ENCODE measurements around the gene CYB5R2. TPM values are rescaled to one million over a fixed set of nuclear protein-coding genes. Genes with fewer than 3 reads are reported as not detected.

CYB5R2 gene
- polyA plus RNA-seq, 1 of the 3 experiments (the other 2 are of a cell fraction) = 0.20 TPM

GRCh38 chr11:7635708-7636107 lies 37.6 kb downstream of the CYB5R2 start:
- CTCF ChIA-PET = interaction anchor here (0.7 to 1.1 kb wide), 2 partner anchors 38 to 131 kb away, joined by 3 read pairs; no protein-coding TSS in a partner anchor
- H2AFZ ChIP-seq (ENCODE audit: low read depth) = no peak overlapping the region
- H3F3A ChIP-seq (replicated peaks; ENCODE audit: insufficient read depth) = peaks cover 8% of the 10 kb centered on the region
- TF ChIP-seq JUND (IDR thresholded peaks at IDR 0.05) (no peak), REST (IDR thresholded peaks at IDR 0.05; ENCODE audit: low read depth, low read length) (no peak), RAD21 (IDR thresholded peaks at IDR 0.05; ENCODE audit: low read length) (no peak), FOSL2 (IDR thresholded peaks at IDR 0.05; ENCODE audit: borderline replicate concordance, low read depth) (no peak), RCOR1 (IDR thresholded peaks at IDR 0.05; ENCODE audit: low read length) (no peak), ZBTB33 (IDR thresholded peaks at IDR 0.05; ENCODE audit: borderline replicate concordance, low read depth) (no peak), EZH2phosphoT487 (IDR thresholded peaks at IDR 0.05; ENCODE audit: borderline replicate concordance, low read depth) (no peak), RXRA (IDR thresholded peaks at IDR 0.05; ENCODE audit: borderline replicate concordance, low read depth) (no peak), SIN3A (IDR thresholded peaks at IDR 0.05; ENCODE audit: borderline replicate concordance, low read depth, low read length) (no peak), ELF1 (IDR thresholded peaks at IDR 0.05) (no peak), EP300 (IDR thresholded peaks at IDR 0.05; ENCODE audit: borderline replicate concordance in 1 of 2, low read depth in 1 of 2, low read length in 1 of 2) (no peak)
- H3K4me2 ChIP-seq = no peak overlapping the region
- peaks cover 0 to 2% of the 10 kb centered on the region in 2 experiments for H3K36me3 ChIP-seq (replicated peaks in 1 of 2; ENCODE audit: control insufficient read depth in 1 of 2, insufficient read depth in 2 of 2, low read length in 1 of 2)
- H3K4me1 ChIP-seq (ENCODE audit: control insufficient read depth in 1 of 2, insufficient read depth in 2 of 2, low read depth in 1 of 2, low read length in 1 of 2) = peaks cover 0 to 4% of the 10 kb centered on the region in 2 experiments; a peak in 1 of 4 replicates
- H4K20me1 ChIP-seq (ENCODE audit: insufficient read depth) = no peaks in the 10 kb centered on the region
- no peaks in the 10 kb centered on the region for H3K27me3 ChIP-seq (ENCODE audit: insufficient read depth)
- WGBS (ENCODE audit: low lambda C conversion rate) = 84% methylated on average over 4 of the region's 4 CpGs
- no peak overlapping the region for H3K9ac ChIP-seq
- H3K9me2 ChIP-seq = no peaks in the 10 kb centered on the region
- POLR2A ChIA-PET = no interaction called here
- H3K27ac ChIP-seq (ENCODE audit: low read depth in 2 of 2, low read length in 1 of 2) = no peak overlapping the region
- H3K79me2 ChIP-seq (ENCODE audit: insufficient read depth) = no peaks in the 10 kb centered on the region
- no peak overlapping the region for H3K4me3 ChIP-seq (ENCODE audit: low read depth in 2 of 2, low read length in 1 of 2)
- no peaks in the 10 kb centered on the region for H3K9me3 ChIP-seq
- DNase-seq = no peak

GRCh38 chr11:7635137-7635536 lies 38.2 kb downstream of the CYB5R2 start:
- ChIA-PET CTCF (interaction anchor here (0.7 to 1.1 kb wide), 2 partner anchors 22 to 37 kb away, joined by 3 read pairs; no protein-coding TSS in a partner anchor), POLR2A (no interaction called here)
- H3K4me1 ChIP-seq (ENCODE audit: control insufficient read depth in 1 of 2, insufficient read depth in 2 of 2, low read depth in 1 of 2, low read length in 1 of 2) = peaks cover 0 to 5% of the 10 kb centered on the region in 2 experiments; a peak in 1 of 4 replicates
- TF ChIP-seq SIN3A (IDR thresholded peaks at IDR 0.05; ENCODE audit: borderline replicate concordance, low read depth, low read length) (no peak), ZBTB33 (IDR thresholded peaks at IDR 0.05; ENCODE audit: borderline replicate concordance, low read depth) (no peak), CTCF (IDR thresholded peaks at IDR 0.05) (no peak), TCF12 (IDR thresholded peaks at IDR 0.05) (no peak), TEAD4 (IDR thresholded peaks at IDR 0.05; ENCODE audit: borderline replicate concordance, insufficient read depth) (no peak), RAD21 (IDR thresholded peaks at IDR 0.05; ENCODE audit: low read length) (no peak), CHD2 (IDR thresholded peaks at IDR 0.05; ENCODE audit: low read length, partially characterized antibody) (no peak), GATA2 (CRISPR knock-in tag; IDR thresholded peaks at IDR 0.05) (no peak)

More at GRCh38 chr11:7635137-7635536, 38.2 kb downstream of the CYB5R2 start:
- Histone ChIP-seq H2AFZ (ENCODE audit: low read depth) (no peak overlapping the region), H3K27me3 (ENCODE audit: insufficient read depth) (no peaks in the 10 kb centered on the region), H3K9me2 (no peaks in the 10 kb centered on the region), H3F3A (replicated peaks; ENCODE audit: insufficient read depth) (peaks cover 8% of the 10 kb centered on the region), H3K9ac (no peak overlapping the region), H3K36me3 (replicated peaks in 1 of 2; ENCODE audit: control insufficient read depth in 1 of 2, insufficient read depth in 2 of 2, low read length in 1 of 2) (peaks cover 0 to 2% of the 10 kb centered on the region in 2 experiments), H3K4me2 (no peak overlapping the region), H3K4me3 (ENCODE audit: low read depth in 2 of 2, low read length in 1 of 2) (no peak overlapping the region), H3K27ac (ENCODE audit: low read depth in 2 of 2, low read length in 1 of 2) (no peak overlapping the region), H3K9me3 (no peaks in the 10 kb centered on the region), H4K20me1 (ENCODE audit: insufficient read depth) (no peaks in the 10 kb centered on the region), H3K79me2 (ENCODE audit: insufficient read depth) (no peaks in the 10 kb centered on the region)
- 32% methylated on average over 3 of the region's 4 CpGs for WGBS (ENCODE audit: low lambda C conversion rate)
- no peak for DNase-seq

Data from SK-N-SH (cell line).